Sigmoid colon (tissue), 4 donors: Measurements from ENCODE around the gene SCARF1.

ENCODE experiments used
- EP300 ChIP-seq, 4 donors: sonication (generic); formaldehyde crosslinking; IDR thresholded peaks; one replicate each; pipeline ENCODE4 v1.6.1; 2017; ENCODE audit warnings: antibody characterized with exemption in 4 of 4
- TF ChIP-seq, protein P1 (sequence below), 4 experiments: fragments of 450-650 bp in 3 of 4; fragments of 200-600 bp in 1 of 4; IDR thresholded peaks; one replicate each; pipeline ENCODE4 v1.5.1; 2016 to 2019; ENCODE audit warnings: antibody characterized with exemption in 4 of 4, mild to moderate bottlenecking in 3 of 4, moderate library complexity in 2 of 4

DNA sequence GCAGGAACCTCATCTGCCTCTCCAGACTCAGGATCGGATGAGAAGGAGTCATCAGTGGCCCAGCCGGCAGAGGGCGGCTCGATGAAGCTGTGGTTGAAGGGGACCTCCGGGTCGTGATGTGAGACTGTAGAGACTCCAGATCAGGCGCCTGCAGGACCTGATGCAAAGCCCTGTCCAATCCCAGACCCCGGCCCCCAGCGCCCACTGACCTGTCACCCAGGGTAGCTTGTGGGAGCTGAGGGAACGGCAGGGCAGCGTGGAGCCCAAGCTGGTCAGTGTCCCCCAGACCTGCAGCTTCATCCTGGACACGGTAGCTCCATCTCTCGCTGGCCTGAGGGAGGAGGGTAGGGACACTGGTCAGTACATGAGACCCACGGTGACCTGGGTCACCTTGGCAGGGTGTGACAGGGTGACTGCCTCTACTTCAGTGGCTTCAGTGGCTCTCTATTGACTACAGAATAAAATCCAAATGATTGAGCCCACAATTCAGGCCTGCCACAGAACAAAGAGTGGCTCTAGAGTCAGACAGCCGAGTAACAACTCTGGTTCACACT, 8.7 kb downstream of the SCARF1 start:
- TF ChIP-seq, protein P1, sequence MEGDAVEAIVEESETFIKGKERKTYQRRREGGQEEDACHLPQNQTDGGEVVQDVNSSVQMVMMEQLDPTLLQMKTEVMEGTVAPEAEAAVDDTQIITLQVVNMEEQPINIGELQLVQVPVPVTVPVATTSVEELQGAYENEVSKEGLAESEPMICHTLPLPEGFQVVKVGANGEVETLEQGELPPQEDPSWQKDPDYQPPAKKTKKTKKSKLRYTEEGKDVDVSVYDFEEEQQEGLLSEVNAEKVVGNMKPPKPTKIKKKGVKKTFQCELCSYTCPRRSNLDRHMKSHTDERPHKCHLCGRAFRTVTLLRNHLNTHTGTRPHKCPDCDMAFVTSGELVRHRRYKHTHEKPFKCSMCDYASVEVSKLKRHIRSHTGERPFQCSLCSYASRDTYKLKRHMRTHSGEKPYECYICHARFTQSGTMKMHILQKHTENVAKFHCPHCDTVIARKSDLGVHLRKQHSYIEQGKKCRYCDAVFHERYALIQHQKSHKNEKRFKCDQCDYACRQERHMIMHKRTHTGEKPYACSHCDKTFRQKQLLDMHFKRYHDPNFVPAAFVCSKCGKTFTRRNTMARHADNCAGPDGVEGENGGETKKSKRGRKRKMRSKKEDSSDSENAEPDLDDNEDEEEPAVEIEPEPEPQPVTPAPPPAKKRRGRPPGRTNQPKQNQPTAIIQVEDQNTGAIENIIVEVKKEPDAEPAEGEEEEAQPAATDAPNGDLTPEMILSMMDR (IDR thresholded peaks at IDR 0.05): no peak
- TF ChIP-seq EP300 (IDR thresholded peaks at IDR 0.05): no peak
